GM12878 (cell line): ENCODE results near the gene COL4A3. TPM values are rescaled to one million over a fixed set of nuclear protein-coding genes. Genes with fewer than 3 reads are reported as not detected.

Source experiments
- CHD2 ChIP-seq: IDR thresholded peaks from 2 replicates; pipeline ENCODE4 v1.6.1; 2011; ENCODE audit warnings: low read depth, low read length, improper control_type of control experiment, borderline replicate concordance
- CREB1 ChIP-seq: IDR thresholded peaks from 2 replicates; pipeline ENCODE4 v1.6.1; 2012; ENCODE audit warnings: low read depth, mild to moderate bottlenecking, inconsistent platforms
- EP300 ChIP-seq, 2 experiments: fragments of 150-350 bp in 1 of 2; IDR thresholded peaks; 2 replicates each; pipeline ENCODE4 v1.6.1; 2011 to 2012; ENCODE audit warnings: low read depth in 2 of 2, low read length in 2 of 2, borderline replicate concordance in 1 of 2, improper control_type of control experiment in 1 of 2, inconsistent platforms in 1 of 2; ENCODE audit not compliant: control insufficient read depth in 1 of 2
- HDAC6 ChIP-seq: fragments of 200-600 bp; sonication (generic); IDR thresholded peaks from one replicate; pipeline ENCODE4 v1.8.0; 2017; ENCODE audit warnings: antibody characterized with exemption; ENCODE audit not compliant: unreplicated experiment
- MEF2B ChIP-seq: fragments of 450-650 bp; IDR thresholded peaks from 2 replicates; pipeline ENCODE4 v1.6.1; 2018; ENCODE audit warnings: mild to moderate bottlenecking, moderate library complexity; ENCODE audit not compliant: partially characterized antibody, poor library complexity, severe bottlenecking
- NFXL1 ChIP-seq: fragments of 450-650 bp; IDR thresholded peaks from 2 replicates; pipeline ENCODE4 v1.6.1; 2017; ENCODE audit warnings: antibody characterized with exemption, mild to moderate bottlenecking, borderline replicate concordance
- NFYA ChIP-seq: IDR thresholded peaks from 2 replicates; pipeline ENCODE4 v1.6.1; 2011; ENCODE audit warnings: low read depth, mild to moderate bottlenecking, low read length, improper control_type of control experiment, borderline replicate concordance
- SKIL ChIP-seq: fragments of 450-650 bp; IDR thresholded peaks from 2 replicates; pipeline ENCODE4 v1.6.1; 2017; ENCODE audit warnings: mild to moderate bottlenecking, low read depth, inconsistent platforms; ENCODE audit not compliant: poor library complexity, severe bottlenecking
- SP1 ChIP-seq: IDR thresholded peaks from one replicate; pipeline ENCODE4 v1.6.1; 2011; ENCODE audit warnings: low read depth, low read length
- ZNF24 ChIP-seq: fragments of 450-650 bp; IDR thresholded peaks from 2 replicates; pipeline ENCODE4 v1.6.1; 2017; ENCODE audit warnings: antibody characterized with exemption, mild to moderate bottlenecking
- polyA plus RNA-seq, 11 experiments: library from polyadenylated mRNA; depleted of rRNA in 4 of 11; unstranded in 6 of 11; stranded (reverse) in 5 of 11; fragments of >200 nt; fragmentation: Nextera tagmentation in 4 of 11; fragmentation: Illumina TruSeq in 1 of 11; extraction: Ambion mirVana in 4 of 11; extraction: Trizol in 1 of 11; gene quantifications; 1 replicate in 1 of 11; 2 replicates in 10 of 11; pipeline versions ENCODE4 v1.2.1 to v1.2.3, GENCODE V29; 2011 to 2016; ENCODE audit warnings: inconsistent platforms in 2 of 11, missing spikeins in 2 of 11, low read depth in 1 of 11
- total RNA-seq, 4 experiments: library from RNA; depleted of rRNA in 3 of 4; stranded (reverse); fragments of >200 nt in 3 of 4; fragmentation: Illumina TruSeq in 1 of 4; extraction: Trizol in 1 of 4; gene quantifications; 2 replicates each; pipeline versions ENCODE4 v1.2.1 to v1.2.3, GENCODE V29; 2013 to 2021
- TF ChIP-seq, protein P1 (sequence below): IDR thresholded peaks from 2 replicates; pipeline ENCODE4 v1.6.1; 2012; ENCODE audit warnings: low read depth, low read length, improper control_type of control experiment
- TF ChIP-seq, protein P2 (sequence below): IDR thresholded peaks from 2 replicates; pipeline ENCODE4 v1.6.1; 2012; ENCODE audit warnings: low read depth, low read length, improper control_type of control experiment

Gene COL4A3
- total and polyA plus RNA-seq, 10 of the 15 experiments (the other 5 are each of a cell fraction or from before 2014, with no cell fraction given) = 0.34 to 10.5 (median 3.8) TPM

GRCh38 chr2:227295806-227296205 lies 131.4 kb downstream of the COL4A3 start (continued):
- TF ChIP-seq SKIL (no peak), NFXL1 (no peak), SP1 (no peak), NFYA (no peak), CREB1 (no peak), ZNF24 (no peak), CHD2 (no peak), MEF2B (no peak), EP300 (IDR thresholded peaks at IDR 0.05; ENCODE audit: borderline replicate concordance in 1 of 2, control insufficient read depth in 1 of 2, low read depth in 2 of 2, low read length in 2 of 2) (no peak), HDAC6 (no peak)
- TF ChIP-seq, protein P1, sequence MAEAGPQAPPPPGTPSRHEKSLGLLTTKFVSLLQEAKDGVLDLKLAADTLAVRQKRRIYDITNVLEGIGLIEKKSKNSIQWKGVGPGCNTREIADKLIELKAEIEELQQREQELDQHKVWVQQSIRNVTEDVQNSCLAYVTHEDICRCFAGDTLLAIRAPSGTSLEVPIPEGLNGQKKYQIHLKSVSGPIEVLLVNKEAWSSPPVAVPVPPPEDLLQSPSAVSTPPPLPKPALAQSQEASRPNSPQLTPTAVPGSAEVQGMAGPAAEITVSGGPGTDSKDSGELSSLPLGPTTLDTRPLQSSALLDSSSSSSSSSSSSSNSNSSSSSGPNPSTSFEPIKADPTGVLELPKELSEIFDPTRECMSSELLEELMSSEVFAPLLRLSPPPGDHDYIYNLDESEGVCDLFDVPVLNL = no peak
- TF ChIP-seq, protein P2, sequence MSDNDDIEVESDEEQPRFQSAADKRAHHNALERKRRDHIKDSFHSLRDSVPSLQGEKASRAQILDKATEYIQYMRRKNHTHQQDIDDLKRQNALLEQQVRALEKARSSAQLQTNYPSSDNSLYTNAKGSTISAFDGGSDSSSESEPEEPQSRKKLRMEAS = no peak
